ENCODE measurements around the gene PALD1. TPM values are rescaled to one million over a fixed set of nuclear protein-coding genes. Genes with fewer than 3 reads are reported as not detected.

Gene PALD1
- total RNA-seq, 1 donor from 2014 or later: 3.9 TPM

DNA sequence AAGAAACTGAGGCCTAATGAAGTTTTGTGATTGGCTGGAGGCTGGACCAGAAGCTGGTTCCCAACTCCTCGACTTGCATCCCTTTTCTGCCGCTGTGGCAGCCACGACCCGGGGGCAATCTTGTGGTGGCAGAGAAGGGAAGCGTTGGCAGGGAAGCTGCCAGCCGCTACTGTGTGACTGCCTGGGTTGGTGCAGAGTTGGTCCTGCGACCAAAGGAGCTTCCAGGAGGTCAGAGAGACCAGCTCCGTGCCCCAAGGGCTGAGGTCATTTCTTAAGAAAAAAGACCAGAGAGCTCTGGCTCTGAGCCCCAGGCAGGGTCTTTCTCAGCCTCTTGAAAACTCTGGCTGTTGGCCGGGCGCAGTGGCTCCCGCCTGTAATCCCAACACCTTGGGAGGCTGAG lies 76.8 kb downstream of the PALD1 start:
- Histone ChIP-seq H3K27me3 (ENCODE audit: control insufficient read depth, insufficient read depth, low read length) (no peaks in the 10 kb centered on the region), H3K4me3 (ENCODE audit: low read depth, low read length) (no peak overlapping the region), H3K36me3 (ENCODE audit: control insufficient read depth, insufficient read depth, low read length) (no peaks in the 10 kb centered on the region)
- no peak for DNase-seq (ENCODE audit: low read depth)
- TF ChIP-seq, protein P1, sequence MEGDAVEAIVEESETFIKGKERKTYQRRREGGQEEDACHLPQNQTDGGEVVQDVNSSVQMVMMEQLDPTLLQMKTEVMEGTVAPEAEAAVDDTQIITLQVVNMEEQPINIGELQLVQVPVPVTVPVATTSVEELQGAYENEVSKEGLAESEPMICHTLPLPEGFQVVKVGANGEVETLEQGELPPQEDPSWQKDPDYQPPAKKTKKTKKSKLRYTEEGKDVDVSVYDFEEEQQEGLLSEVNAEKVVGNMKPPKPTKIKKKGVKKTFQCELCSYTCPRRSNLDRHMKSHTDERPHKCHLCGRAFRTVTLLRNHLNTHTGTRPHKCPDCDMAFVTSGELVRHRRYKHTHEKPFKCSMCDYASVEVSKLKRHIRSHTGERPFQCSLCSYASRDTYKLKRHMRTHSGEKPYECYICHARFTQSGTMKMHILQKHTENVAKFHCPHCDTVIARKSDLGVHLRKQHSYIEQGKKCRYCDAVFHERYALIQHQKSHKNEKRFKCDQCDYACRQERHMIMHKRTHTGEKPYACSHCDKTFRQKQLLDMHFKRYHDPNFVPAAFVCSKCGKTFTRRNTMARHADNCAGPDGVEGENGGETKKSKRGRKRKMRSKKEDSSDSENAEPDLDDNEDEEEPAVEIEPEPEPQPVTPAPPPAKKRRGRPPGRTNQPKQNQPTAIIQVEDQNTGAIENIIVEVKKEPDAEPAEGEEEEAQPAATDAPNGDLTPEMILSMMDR (IDR thresholded peaks at IDR 0.05; ENCODE audit: insufficient read depth, low read length, poor library complexity, severe bottlenecking): no peak

- no peak for DNase-seq (ENCODE audit: low read depth)
These were observed 78.7 kb downstream of the PALD1 start for GRCh38 chr10:70557086-70557845.

GRCh38 chr10:70557876-70558275 lies 79.3 kb downstream of the PALD1 start:
- TF ChIP-seq, protein P1 (IDR thresholded peaks at IDR 0.05; ENCODE audit: insufficient read depth, low read length, poor library complexity, severe bottlenecking): no peak
- DNase-seq (ENCODE audit: low read depth): no peak

More at GRCh38 chr10:70557086-70557845, 78.7 kb downstream of the PALD1 start:
- Histone ChIP-seq H3K4me3 (ENCODE audit: low read depth, low read length) (no peak overlapping the region), H3K27me3 (ENCODE audit: control insufficient read depth, insufficient read depth, low read length) (no peaks in the 10 kb centered on the region), H3K36me3 (ENCODE audit: control insufficient read depth, insufficient read depth, low read length) (no peaks in the 10 kb centered on the region)
- TF ChIP-seq, protein P1 (IDR thresholded peaks at IDR 0.05; ENCODE audit: insufficient read depth, low read length, poor library complexity, severe bottlenecking): no peak

DNA sequence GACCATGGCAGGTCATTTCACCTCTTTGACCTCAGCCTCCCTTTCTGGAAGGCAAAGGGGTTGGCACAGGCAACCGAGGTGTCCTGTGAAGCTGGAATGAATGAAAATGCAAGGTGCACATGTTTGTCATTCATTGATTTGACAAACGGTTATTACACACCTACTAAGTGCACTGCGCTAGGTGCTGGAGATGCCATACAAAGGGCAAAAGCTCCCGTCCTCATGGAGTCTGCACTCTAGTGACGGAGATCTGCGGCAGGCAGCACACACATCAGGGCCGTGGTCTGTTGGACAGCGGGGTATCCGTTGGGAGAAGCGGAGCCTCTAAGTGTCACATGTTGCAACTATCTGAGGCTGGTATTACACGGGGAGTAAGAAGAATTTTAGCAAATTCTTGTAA lies 79.7 kb downstream of the PALD1 start:
- no peaks in the 10 kb centered on the region for H3K36me3 ChIP-seq (ENCODE audit: control insufficient read depth, insufficient read depth, low read length)
- TF ChIP-seq, protein P1 (IDR thresholded peaks at IDR 0.05; ENCODE audit: insufficient read depth, low read length, poor library complexity, severe bottlenecking): no peak
- no peak overlapping the region for H3K4me3 ChIP-seq (ENCODE audit: low read depth, low read length)
- no peak for DNase-seq (ENCODE audit: low read depth)
- H3K27me3 ChIP-seq (ENCODE audit: control insufficient read depth, insufficient read depth, low read length): no peaks in the 10 kb centered on the region

More at GRCh38 chr10:70557876-70558275, 79.3 kb downstream of the PALD1 start:
- Histone ChIP-seq H3K4me3 (ENCODE audit: low read depth, low read length) (no peak overlapping the region), H3K36me3 (ENCODE audit: control insufficient read depth, insufficient read depth, low read length) (no peaks in the 10 kb centered on the region), H3K27me3 (ENCODE audit: control insufficient read depth, insufficient read depth, low read length) (no peaks in the 10 kb centered on the region)

DNA sequence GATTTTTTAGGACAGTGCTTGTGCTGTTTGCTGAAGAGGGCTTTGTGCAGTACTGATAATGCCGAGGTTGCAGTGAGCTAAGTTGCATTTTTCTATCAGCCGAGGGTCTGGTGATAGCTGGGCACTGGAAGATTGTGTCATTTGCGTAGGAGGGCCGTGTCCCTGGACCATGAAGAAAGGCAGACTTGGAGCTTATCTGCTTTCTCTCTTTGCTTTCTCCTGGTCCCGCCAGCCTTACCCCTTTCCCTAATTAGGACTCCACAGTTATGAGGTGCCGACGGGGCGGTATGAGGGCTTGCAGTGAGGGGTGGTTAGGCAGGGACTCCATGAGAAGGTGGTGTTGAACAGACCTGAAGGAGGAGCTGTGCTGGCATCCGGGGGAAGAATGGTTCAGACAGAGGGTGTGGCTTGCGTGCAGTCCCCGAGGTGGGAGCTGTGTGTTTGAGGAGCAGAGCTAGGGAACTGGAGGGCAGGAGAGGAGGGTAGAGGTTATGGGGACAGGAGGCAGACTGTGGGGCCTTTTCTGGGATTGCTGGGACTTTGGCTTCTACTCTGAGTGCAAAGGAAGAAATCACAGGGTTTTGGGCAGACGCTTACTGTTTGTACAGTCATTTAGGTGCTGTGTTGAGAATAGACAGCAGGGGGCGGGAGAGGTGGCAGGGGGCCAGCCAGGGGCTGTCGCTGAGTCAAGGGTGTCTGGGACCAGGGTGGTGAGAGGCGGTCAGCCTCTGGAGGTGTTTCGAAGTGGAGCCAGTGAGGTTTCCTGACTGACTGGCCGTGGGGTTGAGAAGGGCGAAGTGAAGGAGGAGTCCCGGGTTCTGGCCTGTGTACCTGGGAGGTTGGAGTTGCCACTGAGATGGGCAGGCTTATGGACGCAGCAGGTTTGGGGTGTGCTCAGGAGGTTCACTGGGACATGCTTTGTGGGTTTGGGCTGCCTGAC lies 80.6 kb downstream of the PALD1 start:
- no peak for DNase-seq (ENCODE audit: low read depth)
- no peak overlapping the region for H3K4me3 ChIP-seq (ENCODE audit: low read depth, low read length)
- no peaks in the 10 kb centered on the region for H3K36me3 ChIP-seq (ENCODE audit: control insufficient read depth, insufficient read depth, low read length)
- no peaks in the 10 kb centered on the region for H3K27me3 ChIP-seq (ENCODE audit: control insufficient read depth, insufficient read depth, low read length)
- TF ChIP-seq, protein P1 (IDR thresholded peaks at IDR 0.05; ENCODE audit: insufficient read depth, low read length, poor library complexity, severe bottlenecking): peak; percentile 55

Measured in kidney epithelial cell (primary cell).